BJ (cell line): Measurements from ENCODE around the gene SLC43A1. TPM values are rescaled to one million over a fixed set of nuclear protein-coding genes. Genes with fewer than 3 reads are reported as not detected.

Source experiments
- CTCF ChIA-PET: fragments of 350-600 bp; formaldehyde crosslinking; extraction: SDS; loops from one replicate; lab custom pipeline; 2021; ENCODE audit warnings: antibody characterized with exemption, inconsistent platforms; lab: Yijun Ruan, JAX
- POLR2A ChIA-PET: fragments of 300-600 bp; sonication (Branson Sonifier 250); formaldehyde crosslinking; extraction: SDS; loops from one replicate; lab custom pipeline; 2021; ENCODE audit warnings: antibody characterized with exemption; lab: Charles Lee
- DNase-seq: peaks from one replicate; pipeline ENCODE4 v3.0.0-alpha.2; 2011; ENCODE audit warnings: low read depth
- H3K27me3 ChIP-seq: 2 replicates; pipeline ENCODE4 v1.6.0; 2011; ENCODE audit warnings: low read length; ENCODE audit not compliant: control insufficient read depth, insufficient read depth
- H3K36me3 ChIP-seq: 2 replicates; pipeline ENCODE4 v1.5.1; 2011; ENCODE audit warnings: low read length; ENCODE audit not compliant: control insufficient read depth, insufficient read depth
- H3K4me3 ChIP-seq: 2 replicates; pipeline ENCODE4 v1.5.1; 2011; ENCODE audit warnings: low read depth, mild to moderate bottlenecking, control low read depth, low read length
- CTCF ChIP-seq: IDR thresholded peaks from 2 replicates; pipeline ENCODE4 v1.5.1; 2011; ENCODE audit warnings: low read depth, mild to moderate bottlenecking, control low read depth, inconsistent platforms, low read length, moderate library complexity; ENCODE audit not compliant: insufficient read depth
- polyA plus RNA-seq: library from polyadenylated mRNA; depleted of rRNA; stranded (reverse); fragments of >200 nt; gene quantifications from 2 replicates; pipeline ENCODE4 v1.2.3, GENCODE V29; 2011

Gene SLC43A1
- polyA plus RNA-seq, 1 experiment = 23.4 TPM

GRCh38 chr11:57506522-57506921 lies 9.0 kb downstream of the SLC43A1 start:
- no peaks in the 10 kb centered on the region for H3K36me3 ChIP-seq
- H3K27me3 ChIP-seq = no peaks in the 10 kb centered on the region
- ChIA-PET POLR2A (no interaction called here), CTCF (interaction anchor here (1.0 to 3.6 kb wide), 4 partner anchors 8 to 49 kb away, joined by 3 to 29 read pairs (median 3); no protein-coding TSS in a partner anchor)
- TF ChIP-seq CTCF = no peak
- DNase-seq = no peak
- H3K4me3 ChIP-seq = no peak overlapping the region

- DNase-seq = no peak
- ChIA-PET POLR2A (no interaction called here), CTCF (interaction anchor here (1.7 to 3.6 kb wide), 3 partner anchors 11 to 46 kb away, joined by 4 to 29 read pairs (median 6); no protein-coding TSS in a partner anchor)
- no peak for TF ChIP-seq CTCF
- Histone ChIP-seq H3K27me3 (no peaks in the 10 kb centered on the region), H3K4me3 (no peak overlapping the region), H3K36me3 (peaks cover 2% of the 10 kb centered on the region; the same call in 1 of the 2 replicates)
Measured at GRCh38 chr11:57504511-57504910, 11.0 kb downstream of the SLC43A1 start.

- peaks cover 2% of the 10 kb centered on the region; the same call in 1 of the 2 replicates for H3K36me3 ChIP-seq
- ChIA-PET POLR2A (no interaction called here), CTCF (interaction anchor here (1.8 to 15.7 kb wide), 6 partner anchors 10 to 45 kb away, joined by 4 to 169 read pairs (median 14); no protein-coding TSS in a partner anchor)
- TF ChIP-seq CTCF = no peak
- no peak overlapping the region for H3K4me3 ChIP-seq
- no peak for DNase-seq
- no peaks in the 10 kb centered on the region for H3K27me3 ChIP-seq
Measured at GRCh38 chr11:57502870-57503269, 12.6 kb downstream of the SLC43A1 start.

- DNase-seq = no peak
- TF ChIP-seq CTCF = no peak
- ChIA-PET CTCF (interaction anchor here (2.1 to 15.7 kb wide), 5 partner anchors 9 to 44 kb away, joined by 8 to 169 read pairs (median 20); no protein-coding TSS in a partner anchor), POLR2A (no interaction called here)
- peaks cover 3% of the 10 kb centered on the region for H3K36me3 ChIP-seq
- H3K4me3 ChIP-seq = no peak overlapping the region
- H3K27me3 ChIP-seq = no peaks in the 10 kb centered on the region
Measured at GRCh38 chr11:57502376-57502775, 13.1 kb downstream of the SLC43A1 start.

- peaks cover 3% of the 10 kb centered on the region for H3K36me3 ChIP-seq
- no peak for TF ChIP-seq CTCF
- H3K27me3 ChIP-seq = no peaks in the 10 kb centered on the region
- DNase-seq = no peak
- CTCF ChIA-PET = interaction anchor here (2.1 to 15.7 kb wide), 5 partner anchors 9 to 44 kb away, joined by 8 to 169 read pairs (median 20); no protein-coding TSS in a partner anchor
- H3K4me3 ChIP-seq = no peak overlapping the region
- POLR2A ChIA-PET = no interaction called here
Measured at GRCh38 chr11:57501953-57502352, 13.5 kb downstream of the SLC43A1 start.
